Measurements from ENCODE around the gene LRIF1.

LRIF1 gene

DNA sequence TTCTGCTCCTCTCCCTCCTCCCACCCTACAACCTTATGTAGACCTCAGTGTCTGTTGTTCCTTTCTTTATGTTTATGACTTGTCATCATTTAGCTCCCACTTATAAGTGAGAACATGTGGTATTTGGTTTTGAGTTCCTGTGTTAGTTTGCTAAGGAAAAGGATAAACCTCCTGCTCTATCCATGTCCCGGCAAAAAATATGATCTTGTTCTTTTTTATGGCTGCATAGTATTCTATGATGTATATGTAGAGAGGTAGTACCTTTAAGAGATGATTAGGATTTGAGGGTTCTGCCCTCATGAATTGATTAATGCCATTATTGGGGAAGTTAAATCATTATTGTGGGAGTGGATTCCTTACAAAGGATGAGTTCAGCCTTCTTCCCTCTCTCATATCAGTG, 41.8 kb downstream of the LRIF1 start:
- H3K4me3 ChIP-seq (ENCODE audit: low read depth, low read length) = no peak overlapping the region
- no peak overlapping the region for H3K27ac ChIP-seq
- TF ChIP-seq, protein P1, sequence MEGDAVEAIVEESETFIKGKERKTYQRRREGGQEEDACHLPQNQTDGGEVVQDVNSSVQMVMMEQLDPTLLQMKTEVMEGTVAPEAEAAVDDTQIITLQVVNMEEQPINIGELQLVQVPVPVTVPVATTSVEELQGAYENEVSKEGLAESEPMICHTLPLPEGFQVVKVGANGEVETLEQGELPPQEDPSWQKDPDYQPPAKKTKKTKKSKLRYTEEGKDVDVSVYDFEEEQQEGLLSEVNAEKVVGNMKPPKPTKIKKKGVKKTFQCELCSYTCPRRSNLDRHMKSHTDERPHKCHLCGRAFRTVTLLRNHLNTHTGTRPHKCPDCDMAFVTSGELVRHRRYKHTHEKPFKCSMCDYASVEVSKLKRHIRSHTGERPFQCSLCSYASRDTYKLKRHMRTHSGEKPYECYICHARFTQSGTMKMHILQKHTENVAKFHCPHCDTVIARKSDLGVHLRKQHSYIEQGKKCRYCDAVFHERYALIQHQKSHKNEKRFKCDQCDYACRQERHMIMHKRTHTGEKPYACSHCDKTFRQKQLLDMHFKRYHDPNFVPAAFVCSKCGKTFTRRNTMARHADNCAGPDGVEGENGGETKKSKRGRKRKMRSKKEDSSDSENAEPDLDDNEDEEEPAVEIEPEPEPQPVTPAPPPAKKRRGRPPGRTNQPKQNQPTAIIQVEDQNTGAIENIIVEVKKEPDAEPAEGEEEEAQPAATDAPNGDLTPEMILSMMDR (IDR thresholded peaks at IDR 0.05; ENCODE audit: low read depth, low read length) = no peak
- no peak for DNase-seq
- H3K36me3 ChIP-seq = no peaks in the 10 kb centered on the region
- H3K9me3 ChIP-seq (ENCODE audit: severe bottlenecking) = no peaks in the 10 kb centered on the region
- no peaks in the 10 kb centered on the region for H3K27me3 ChIP-seq (ENCODE audit: insufficient read depth, low read depth, severe bottlenecking)

DNA sequence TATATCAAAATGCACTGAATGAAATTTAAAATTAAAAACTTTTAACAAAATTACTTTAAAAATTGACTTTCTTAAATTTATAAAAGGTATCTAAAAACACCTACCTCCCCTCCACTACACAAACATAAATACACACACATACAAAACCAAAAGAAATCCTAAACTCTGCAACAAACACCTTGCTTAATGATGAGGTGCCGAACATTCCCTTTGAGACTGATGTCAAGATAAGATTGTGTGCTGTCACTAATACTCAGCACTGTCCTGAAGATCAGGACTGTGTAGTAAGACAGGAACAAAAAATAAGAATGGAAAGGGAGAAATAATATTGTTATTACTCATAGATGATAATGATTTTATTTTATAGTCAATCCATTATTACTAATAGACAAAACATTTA, 45.7 kb downstream of the LRIF1 start:
- Histone ChIP-seq H3K4me3 (ENCODE audit: low read depth, low read length) (no peak overlapping the region), H3K9me3 (ENCODE audit: severe bottlenecking) (no peaks in the 10 kb centered on the region), H3K36me3 (no peaks in the 10 kb centered on the region), H3K27me3 (ENCODE audit: insufficient read depth, low read depth, severe bottlenecking) (no peaks in the 10 kb centered on the region), H3K27ac (no peak overlapping the region)
- DNase-seq = no peak
- TF ChIP-seq, protein P1 (IDR thresholded peaks at IDR 0.05; ENCODE audit: low read depth, low read length) = no peak

DNA sequence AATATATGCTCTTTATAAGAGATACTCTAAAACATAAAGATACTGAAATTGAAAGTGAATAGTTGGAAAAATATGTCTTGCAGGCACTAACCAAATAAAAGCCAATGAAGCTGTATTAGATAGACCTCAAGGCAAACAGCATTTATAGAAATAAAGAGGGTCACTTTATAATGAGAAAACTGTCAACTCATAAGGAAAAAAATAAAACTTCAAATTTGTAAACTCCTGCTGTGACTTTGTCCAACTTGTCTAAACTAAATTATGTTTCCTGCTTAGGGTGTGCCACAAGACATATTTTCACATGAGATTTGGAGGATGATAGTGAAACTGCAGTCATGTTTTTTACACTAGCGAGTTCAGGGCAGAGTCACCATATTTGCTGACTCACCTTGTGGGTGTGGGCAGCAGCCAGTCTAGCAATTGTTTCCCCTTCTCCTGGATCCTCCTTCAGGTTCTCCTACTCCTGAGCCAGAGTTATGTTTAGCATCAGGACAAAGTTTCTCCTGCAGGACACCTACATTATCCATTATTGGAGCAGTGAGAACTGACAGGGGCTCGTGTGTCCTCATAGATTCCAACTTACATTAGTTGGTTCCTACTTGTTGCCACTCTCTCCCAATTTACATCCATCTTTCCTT, 46.9 kb downstream of the LRIF1 start:
- Histone ChIP-seq H3K4me3 (ENCODE audit: low read depth, low read length) (no peak overlapping the region), H3K27me3 (ENCODE audit: insufficient read depth, low read depth, severe bottlenecking) (no peaks in the 10 kb centered on the region), H3K9me3 (ENCODE audit: severe bottlenecking) (no peaks in the 10 kb centered on the region), H3K36me3 (no peaks in the 10 kb centered on the region), H3K27ac (no peak overlapping the region)
- no peak for DNase-seq
- TF ChIP-seq, protein P1 (IDR thresholded peaks at IDR 0.05; ENCODE audit: low read depth, low read length) = no peak

DNA sequence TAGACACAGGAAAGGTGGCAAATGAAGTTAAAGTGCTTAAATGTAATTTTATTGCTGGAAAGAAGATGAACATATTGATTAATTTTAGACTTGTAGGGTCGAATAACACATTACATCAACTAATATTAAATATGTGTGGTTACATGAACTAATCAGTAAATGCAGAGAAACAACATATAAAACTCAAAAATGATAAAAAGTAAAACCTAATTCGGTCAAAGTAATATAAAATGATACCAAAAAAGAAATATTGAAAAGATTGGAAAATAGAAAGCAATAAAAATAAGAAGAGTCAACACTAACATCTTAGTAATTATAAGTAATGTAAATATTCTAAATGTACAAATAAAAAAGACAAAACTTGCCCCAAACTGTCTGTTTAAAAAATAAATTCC, 47.5 kb downstream of the LRIF1 start:
- H3K9me3 ChIP-seq (ENCODE audit: severe bottlenecking) = no peaks in the 10 kb centered on the region
- DNase-seq = no peak
- TF ChIP-seq, protein P1 (IDR thresholded peaks at IDR 0.05; ENCODE audit: low read depth, low read length) = no peak
- no peak overlapping the region for H3K27ac ChIP-seq
- no peaks in the 10 kb centered on the region for H3K27me3 ChIP-seq (ENCODE audit: insufficient read depth, low read depth, severe bottlenecking)
- H3K36me3 ChIP-seq = no peaks in the 10 kb centered on the region
- no peak overlapping the region for H3K4me3 ChIP-seq (ENCODE audit: low read depth, low read length)

DNA sequence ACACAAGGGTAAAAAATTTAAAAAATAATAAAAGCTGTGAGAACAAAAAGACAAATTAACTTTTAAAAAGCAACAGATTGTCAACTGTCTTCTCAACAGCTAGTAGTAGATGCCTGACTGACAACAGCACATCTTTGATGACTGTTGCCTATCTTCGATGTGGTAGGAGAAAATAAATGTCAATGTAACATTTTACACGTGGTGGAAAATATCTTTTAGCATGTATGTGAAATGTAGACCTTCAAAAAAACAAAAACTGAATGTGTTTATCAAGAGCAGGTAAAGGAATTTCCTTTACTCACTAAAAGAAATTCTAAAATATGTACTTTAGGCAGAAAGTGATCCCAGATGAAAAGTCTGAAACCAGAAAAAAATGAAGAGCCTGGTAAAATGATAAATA, 47.9 kb downstream of the LRIF1 start:
- no peaks in the 10 kb centered on the region for H3K27me3 ChIP-seq (ENCODE audit: insufficient read depth, low read depth, severe bottlenecking)
- no peaks in the 10 kb centered on the region for H3K9me3 ChIP-seq (ENCODE audit: severe bottlenecking)
- H3K27ac ChIP-seq = no peak overlapping the region
- no peak for DNase-seq
- no peak overlapping the region for H3K4me3 ChIP-seq (ENCODE audit: low read depth, low read length)
- no peaks in the 10 kb centered on the region for H3K36me3 ChIP-seq
- TF ChIP-seq, protein P1 (IDR thresholded peaks at IDR 0.05; ENCODE audit: low read depth, low read length) = no peak

DNA sequence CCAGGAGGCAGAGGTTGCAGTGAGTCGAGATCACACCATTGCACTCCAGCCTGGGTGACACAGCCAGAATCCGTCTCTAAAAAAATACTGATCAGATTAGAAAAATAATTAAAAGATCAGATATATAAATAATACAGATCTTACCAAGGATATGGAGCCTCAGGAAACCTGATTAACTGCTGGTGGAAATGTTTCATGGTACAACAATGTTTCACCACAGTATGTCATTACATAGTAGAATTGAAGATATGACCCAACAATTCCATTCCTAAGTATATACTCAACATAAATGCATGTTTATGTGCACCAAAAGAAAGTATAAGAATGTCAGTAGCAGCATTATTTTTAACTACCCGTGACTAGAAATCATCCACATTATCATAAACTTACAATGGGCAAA, 49.0 kb downstream of the LRIF1 start:
- no peaks in the 10 kb centered on the region for H3K9me3 ChIP-seq (ENCODE audit: severe bottlenecking)
- H3K27me3 ChIP-seq (ENCODE audit: insufficient read depth, low read depth, severe bottlenecking) = no peaks in the 10 kb centered on the region
- no peak overlapping the region for H3K27ac ChIP-seq
- TF ChIP-seq, protein P1 (IDR thresholded peaks at IDR 0.05; ENCODE audit: low read depth, low read length) = no peak
- H3K36me3 ChIP-seq = no peaks in the 10 kb centered on the region
- no peak for DNase-seq
- H3K4me3 ChIP-seq (ENCODE audit: low read depth, low read length) = no peak overlapping the region
